GM12878 (cell line): ENCODE data around the gene NOL3. TPM values are rescaled to one million over a fixed set of nuclear protein-coding genes. Genes with fewer than 3 reads are reported as not detected.
A peak's percentile ranks its signal among the peaks of the same experiment; 100 is the strongest.

Experiments used
- ASH2L ChIP-seq: fragments of 300-600, 200-600 bp; sonication (generic); IDR thresholded peaks from 2 replicates; pipeline ENCODE4 v1.6.1; 2017; ENCODE audit warnings: low read depth, mild to moderate bottlenecking, borderline replicate concordance
- BHLHE40 ChIP-seq, 2 experiments: fragments of 450-650 bp in 1 of 2; IDR thresholded peaks; 2 replicates each; pipeline ENCODE4 v1.6.1; 2011 to 2017; ENCODE audit warnings: low read depth in 2 of 2, borderline replicate concordance in 1 of 2, improper control_type of control experiment in 1 of 2, low read length in 1 of 2, mild to moderate bottlenecking in 1 of 2
- BMI1 ChIP-seq: fragments of 450-650 bp; IDR thresholded peaks from 2 replicates; pipeline ENCODE4 v1.6.1; 2016; ENCODE audit warnings: mild to moderate bottlenecking, moderate library complexity, borderline replicate concordance
- CHD2 ChIP-seq: IDR thresholded peaks from 2 replicates; pipeline ENCODE4 v1.6.1; 2011; ENCODE audit warnings: low read depth, low read length, improper control_type of control experiment, borderline replicate concordance
- CREM ChIP-seq: IDR thresholded peaks from 2 replicates; pipeline ENCODE4 v1.6.1; 2014; ENCODE audit warnings: antibody characterized with exemption, low read depth
- DPF2 ChIP-seq: fragments of 450-650 bp; IDR thresholded peaks from 2 replicates; pipeline ENCODE4 v1.6.1; 2017; ENCODE audit warnings: mild to moderate bottlenecking
- ETV6 ChIP-seq, 2 experiments: fragments of 450-650 bp in 1 of 2; IDR thresholded peaks in 1 of 2; conservative IDR thresholded peaks in 1 of 2; 2 replicates each; pipeline ENCODE4 v1.6.1; 2014; ENCODE audit warnings: antibody characterized with exemption in 1 of 2, borderline replicate concordance in 1 of 2, low read depth in 1 of 2, mild to moderate bottlenecking in 1 of 2, moderate library complexity in 1 of 2
- FOS ChIP-seq: IDR thresholded peaks from 3 replicates; pipeline ENCODE4 v1.6.1; 2011; ENCODE audit warnings: borderline replicate concordance; ENCODE audit not compliant: insufficient read length; ENCODE audit errors: extremely low read depth
- HDGF ChIP-seq: fragments of 450-650 bp; IDR thresholded peaks from 2 replicates; pipeline ENCODE4 v1.6.1; 2016; ENCODE audit warnings: antibody characterized with exemption
- IKZF1 ChIP-seq: fragments of 450-650 bp; conservative IDR thresholded peaks from 2 replicates; pipeline ENCODE4 v1.6.1; 2017; ENCODE audit warnings: antibody characterized with exemption, mild to moderate bottlenecking
- IKZF2 ChIP-seq, 2 experiments: fragments of 450-650 bp; IDR thresholded peaks; 2 replicates each; pipeline ENCODE4 v1.6.1; 2017; ENCODE audit warnings: mild to moderate bottlenecking in 2 of 2, moderate library complexity in 2 of 2
- IRF5 ChIP-seq: fragments of 450-650 bp; IDR thresholded peaks from 2 replicates; pipeline ENCODE4 v1.6.1; 2017; ENCODE audit warnings: borderline replicate concordance
- MAX ChIP-seq: IDR thresholded peaks from 2 replicates; pipeline ENCODE4 v1.6.1; 2012; ENCODE audit warnings: low read depth, low read length, improper control_type of control experiment
- MEF2B ChIP-seq: fragments of 450-650 bp; IDR thresholded peaks from 2 replicates; pipeline ENCODE4 v1.6.1; 2018; ENCODE audit warnings: mild to moderate bottlenecking, moderate library complexity; ENCODE audit not compliant: partially characterized antibody, poor library complexity, severe bottlenecking
- NBN ChIP-seq: fragments of 450-650 bp; IDR thresholded peaks from 2 replicates; pipeline ENCODE4 v1.6.1; 2016
- NFYB ChIP-seq: IDR thresholded peaks from 2 replicates; pipeline ENCODE4 v1.6.1; 2011; ENCODE audit warnings: low read depth, mild to moderate bottlenecking, low read length, improper control_type of control experiment, moderate library complexity; ENCODE audit not compliant: insufficient read depth
- PBX3 ChIP-seq: IDR thresholded peaks from 2 replicates; pipeline ENCODE4 v1.6.1; 2011; ENCODE audit warnings: mild to moderate bottlenecking, low read depth, low read length, moderate library complexity; ENCODE audit not compliant: insufficient replicate concordance
- SMAD1 ChIP-seq: fragments of 450-650 bp; IDR thresholded peaks from 2 replicates; pipeline ENCODE4 v1.6.1; 2018; ENCODE audit warnings: mild to moderate bottlenecking, low read depth; ENCODE audit not compliant: partially characterized antibody
- SPI1 ChIP-seq: IDR thresholded peaks from 2 replicates; pipeline ENCODE4 v1.6.1; 2011; ENCODE audit warnings: low read depth, mild to moderate bottlenecking, low read length, moderate library complexity, borderline replicate concordance; ENCODE audit not compliant: insufficient read depth
- USF1 ChIP-seq: IDR thresholded peaks from 2 replicates; pipeline ENCODE4 v1.6.1; 2011; ENCODE audit warnings: borderline replicate concordance, low read depth, mild to moderate bottlenecking, moderate library complexity, mixed read lengths, low read length; ENCODE audit not compliant: insufficient read depth; ENCODE audit errors: extremely low read length
- USF2 ChIP-seq: IDR thresholded peaks from 2 replicates; pipeline ENCODE4 v1.6.1; 2011; ENCODE audit warnings: low read depth, low read length, improper control_type of control experiment, borderline replicate concordance
- ZBTB33 ChIP-seq: fragments of 450-650 bp; IDR thresholded peaks from 2 replicates; pipeline ENCODE4 v1.6.1; 2017; ENCODE audit warnings: mild to moderate bottlenecking
- ZZZ3 ChIP-seq: IDR thresholded peaks from 2 replicates; pipeline ENCODE4 v1.6.1; 2011; ENCODE audit warnings: low read depth; ENCODE audit not compliant: control insufficient read depth, insufficient read length
- polyA plus RNA-seq, 11 experiments: library from polyadenylated mRNA; depleted of rRNA in 4 of 11; unstranded in 6 of 11; stranded (reverse) in 5 of 11; fragments of >200 nt; fragmentation: Nextera tagmentation in 4 of 11; fragmentation: Illumina TruSeq in 1 of 11; extraction: Ambion mirVana in 4 of 11; extraction: Trizol in 1 of 11; gene quantifications; 1 replicate in 1 of 11; 2 replicates in 10 of 11; pipeline versions ENCODE4 v1.2.1 to v1.2.3, GENCODE V29; 2011 to 2016; ENCODE audit warnings: inconsistent platforms in 2 of 11, missing spikeins in 2 of 11, low read depth in 1 of 11
- total RNA-seq, 4 experiments: library from RNA; depleted of rRNA in 3 of 4; stranded (reverse); fragments of >200 nt in 3 of 4; fragmentation: Illumina TruSeq in 1 of 4; extraction: Trizol in 1 of 4; gene quantifications; 2 replicates each; pipeline versions ENCODE4 v1.2.1 to v1.2.3, GENCODE V29; 2013 to 2021

The NOL3 gene
- total and polyA plus RNA-seq, 10 of the 15 experiments (the other 5 are each of a cell fraction or from before 2014, with no cell fraction given): 0.31 to 18.4 (median 2.7) TPM

- TF ChIP-seq MEF2B (peak; percentile 33), IKZF2 (IDR thresholded peaks at IDR 0.05) (peak; percentile 63 to 71), IKZF1 (peak; percentile 72), BHLHE40 (IDR thresholded peaks at IDR 0.05; ENCODE audit: borderline replicate concordance in 1 of 2, low read depth in 2 of 2, low read length in 1 of 2) (peak; percentile 91 to 94), MAX (peak; percentile 72; the same call in 1 of the 2 replicates), CHD2 (0 out of 2 replicates have a peak, but pooled peaks have one; percentile 34), SMAD1 (no peak), ZZZ3 (no peak), CREM (no peak), SPI1 (peak; percentile 29; the same call in 1 of the 2 replicates), USF1 (peak; percentile 66), FOS (no peak), PBX3 (peak; percentile 69), NFYB (no peak), NBN (peak; percentile 33; the same call in 1 of the 2 replicates), DPF2 (0 out of 2 replicates have a peak, but pooled peaks have one; percentile 8), USF2 (peak; percentile 47), ASH2L (no peak), BMI1 (peak; percentile 19; the same call in 1 of the 2 replicates), ZBTB33 (no peak), HDGF (peak; percentile 74; the same call in 1 of the 2 replicates), IRF5 (no peak), ETV6 (conservative IDR thresholded peaks at IDR 0.05 in 1 of 2, IDR thresholded peaks at IDR 0.05 in 1 of 2; ENCODE audit: borderline replicate concordance in 1 of 2, low read depth in 1 of 2) (no peak)
These were observed 3.7 kb upstream of the NOL3 start (continued) for GRCh38 chr16:67166598-67167168.
